Subcutaneous abdominal adipose tissue (tissue), 5 donors: ENCODE measurements around the gene ACTBL2.

ENCODE experiments used
- H3K27ac ChIP-seq: one replicate; pipeline ENCODE4 v1.7.0; 2013; ENCODE audit warnings: low read depth, mild to moderate bottlenecking, inconsistent platforms, low read length, moderate library complexity
- H3K27me3 ChIP-seq, 5 donors: one replicate each; pipeline ENCODE4 v1.7.0; 2013; ENCODE audit warnings: low read length in 5 of 5, inconsistent platforms in 1 of 5; ENCODE audit not compliant: control insufficient read depth in 5 of 5, insufficient read depth in 4 of 5
- H3K36me3 ChIP-seq, 5 donors: one replicate each; pipeline ENCODE4 v1.7.0; 2013; ENCODE audit warnings: low read length in 5 of 5; ENCODE audit not compliant: control insufficient read depth in 5 of 5, insufficient read depth in 5 of 5
- H3K4me1 ChIP-seq, 5 donors: one replicate each; pipeline ENCODE4 v1.7.0; 2013; ENCODE audit warnings: low read length in 5 of 5, mild to moderate bottlenecking in 3 of 5, moderate library complexity in 1 of 5; ENCODE audit not compliant: control insufficient read depth in 5 of 5, insufficient read depth in 5 of 5
- H3K4me3 ChIP-seq, 5 donors: one replicate each; pipeline ENCODE4 v1.7.0; 2013; ENCODE audit warnings: low read length in 5 of 5, low read depth in 1 of 5
- H3K9ac ChIP-seq, 5 donors: one replicate each; pipeline ENCODE4 v1.7.0; 2013; ENCODE audit warnings: low read length in 5 of 5, mild to moderate bottlenecking in 4 of 5, moderate library complexity in 3 of 5
- H3K9me3 ChIP-seq, 5 donors: one replicate each; pipeline ENCODE4 v1.7.0; 2013; ENCODE audit warnings: low read length in 5 of 5; ENCODE audit not compliant: control insufficient read depth in 5 of 5
- donor health status: healthy.
- donor health status: healthy.
- donor health status: healthy.
- donor health status: healthy.
- donor health status: healthy.

The ACTBL2 gene

GRCh38 chr5:57509501-57510260, 27.1 kb upstream of the ACTBL2 start:
- Histone ChIP-seq H3K27ac (no peak overlapping the region), H3K4me1 (no peaks in the 10 kb centered on the region), H3K36me3 (no peaks in the 10 kb centered on the region), H3K9me3 (no peaks in the 10 kb centered on the region), H3K9ac (no peak overlapping the region), H3K27me3 (no peaks in the 10 kb centered on the region), H3K4me3 (no peak overlapping the region)

GRCh38 chr5:57508211-57508610, 25.6 kb upstream of the ACTBL2 start:
- no peak overlapping the region for H3K27ac ChIP-seq
- no peak overlapping the region for H3K9ac ChIP-seq
- H3K27me3 ChIP-seq: no peaks in the 10 kb centered on the region
- H3K36me3 ChIP-seq: no peaks in the 10 kb centered on the region
- peaks cover 0 to 3% (median 0%) of the 10 kb centered on the region in 5 donors for H3K4me1 ChIP-seq
- H3K9me3 ChIP-seq: no peaks in the 10 kb centered on the region
- no peak overlapping the region for H3K4me3 ChIP-seq

GRCh38 chr5:57505272-57506200, 22.9 kb upstream of the ACTBL2 start:
- Histone ChIP-seq H3K27me3 (no peaks in the 10 kb centered on the region), H3K36me3 (no peaks in the 10 kb centered on the region), H3K4me1 (peaks cover 0 to 15% (median 5%) of the 10 kb centered on the region in 5 donors), H3K9me3 (no peaks in the 10 kb centered on the region), H3K27ac (no peak overlapping the region), H3K9ac (no peak overlapping the region), H3K4me3 (no peak overlapping the region)

- H3K9ac ChIP-seq: no peak overlapping the region
Measured at GRCh38 chr5:57504357-57504756, 21.7 kb upstream of the ACTBL2 start.

GRCh38 chr5:57503433-57503832, 20.8 kb upstream of the ACTBL2 start:
- Histone ChIP-seq H3K4me1 (peaks cover 2 to 18% (median 8%) of the 10 kb centered on the region in 5 donors), H3K4me3 (no peak overlapping the region), H3K27ac (no peak overlapping the region), H3K9ac (no peak overlapping the region), H3K9me3 (no peaks in the 10 kb centered on the region), H3K27me3 (no peaks in the 10 kb centered on the region), H3K36me3 (no peaks in the 10 kb centered on the region)

More at GRCh38 chr5:57504357-57504756, 21.7 kb upstream of the ACTBL2 start:
- H3K4me1 ChIP-seq: peaks cover 2 to 15% (median 8%) of the 10 kb centered on the region in 5 donors
- H3K4me3 ChIP-seq: no peak overlapping the region
- no peaks in the 10 kb centered on the region for H3K27me3 ChIP-seq
- H3K36me3 ChIP-seq: no peaks in the 10 kb centered on the region
- no peaks in the 10 kb centered on the region for H3K9me3 ChIP-seq
- H3K27ac ChIP-seq: no peak overlapping the region

GRCh38 chr5:57501414-57502201, 19.0 kb upstream of the ACTBL2 start:
- Histone ChIP-seq H3K4me1 (peaks cover 2 to 18% (median 8%) of the 10 kb centered on the region in 5 donors), H3K36me3 (no peaks in the 10 kb centered on the region), H3K9me3 (no peaks in the 10 kb centered on the region), H3K4me3 (no peak overlapping the region), H3K27me3 (no peaks in the 10 kb centered on the region), H3K9ac (no peak overlapping the region), H3K27ac (no peak overlapping the region)

- peaks cover 2 to 27% (median 22%) of the 10 kb centered on the region in 5 donors for H3K4me1 ChIP-seq
- H3K36me3 ChIP-seq: no peaks in the 10 kb centered on the region
- no peak overlapping the region for H3K27ac ChIP-seq
- peak overlapping the region in 1 of 5 donors; percentile 50 for H3K9ac ChIP-seq
- H3K27me3 ChIP-seq: no peaks in the 10 kb centered on the region
- H3K9me3 ChIP-seq: no peaks in the 10 kb centered on the region
- H3K4me3 ChIP-seq: peak overlapping the region in 4 of 5 donors; percentile 46 to 62 (median 48)
Measured at GRCh38 chr5:57499262-57500050, 16.8 kb upstream of the ACTBL2 start.

- H3K36me3 ChIP-seq: no peaks in the 10 kb centered on the region
- H3K4me1 ChIP-seq: peaks cover 2 to 24% (median 22%) of the 10 kb centered on the region in 5 donors
Measured at GRCh38 chr5:57497733-57498132, 15.1 kb upstream of the ACTBL2 start.

More at GRCh38 chr5:57497733-57498132, 15.1 kb upstream of the ACTBL2 start:
- no peak overlapping the region for H3K27ac ChIP-seq
- H3K27me3 ChIP-seq: no peaks in the 10 kb centered on the region
- H3K9ac ChIP-seq: no peak overlapping the region
- no peak overlapping the region for H3K4me3 ChIP-seq
- H3K9me3 ChIP-seq: no peaks in the 10 kb centered on the region
